ENCODE data around the gene FAM227B.
"Not testable (repeated sequence)": the region's sequence is repeated elsewhere in the genome, so short reads cannot be mapped to it uniquely, and the experiment has no call there.

Gene FAM227B

DNA sequence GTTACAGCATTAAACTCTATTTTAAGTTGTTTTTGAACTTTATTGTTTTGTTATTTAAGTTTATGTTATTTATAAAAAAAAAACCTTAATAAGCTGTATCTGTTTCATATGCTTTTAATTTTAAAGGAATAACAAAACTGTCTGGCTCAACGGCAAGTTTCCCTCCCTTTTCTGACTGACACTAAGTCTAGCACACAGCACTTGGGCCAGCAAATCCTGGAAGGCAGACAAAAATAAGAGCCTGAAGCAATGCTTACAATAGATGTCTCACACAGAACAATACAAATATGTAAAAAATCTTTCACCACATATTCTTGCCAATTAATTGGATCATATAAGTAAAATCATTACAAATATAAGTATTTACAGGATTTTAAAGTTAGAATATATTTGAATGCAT, 135.2 kb downstream of the FAM227B start:
- DNase-seq, result not testable (repeated sequence)

DNA sequence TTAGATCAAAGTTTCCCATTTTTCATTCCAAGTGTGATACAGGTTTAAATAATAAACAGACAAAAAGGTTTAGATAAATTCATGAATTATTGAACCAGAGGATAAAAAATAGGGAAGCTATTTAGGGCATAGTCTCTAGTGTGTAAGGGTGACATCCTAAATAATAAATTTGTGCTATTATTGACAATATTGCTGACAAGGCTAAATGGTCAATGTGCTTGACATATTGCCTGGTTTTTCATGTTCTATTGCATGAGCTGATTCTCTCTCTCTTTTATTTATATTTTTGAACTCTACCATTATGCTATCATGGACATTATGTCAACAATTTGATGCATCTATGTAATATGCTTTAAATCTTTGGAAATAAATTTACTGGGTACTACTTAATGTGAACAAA, 141.6 kb downstream of the FAM227B start:
- not testable (repeated sequence) for DNase-seq

DNA sequence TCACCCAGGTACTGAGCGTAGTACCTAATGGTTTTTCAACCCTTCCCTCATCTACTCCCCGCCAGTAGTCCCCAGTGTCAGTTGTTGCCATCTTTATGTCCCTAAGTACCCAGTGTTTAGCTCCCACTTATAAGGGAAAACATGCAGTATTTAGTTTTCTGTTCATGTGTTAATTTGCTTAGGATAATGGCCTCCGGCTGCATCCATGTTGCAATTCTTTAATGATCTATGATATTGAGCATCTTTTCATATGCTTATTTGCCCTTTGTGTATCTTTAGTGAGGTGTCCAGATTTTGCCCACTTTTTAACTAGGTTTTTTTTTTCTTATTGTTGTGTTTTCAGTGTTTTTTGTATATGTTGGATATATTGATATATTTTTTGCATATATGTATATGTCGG, 142.6 kb downstream of the FAM227B start:
- DNase-seq, result not testable (repeated sequence)

DNA sequence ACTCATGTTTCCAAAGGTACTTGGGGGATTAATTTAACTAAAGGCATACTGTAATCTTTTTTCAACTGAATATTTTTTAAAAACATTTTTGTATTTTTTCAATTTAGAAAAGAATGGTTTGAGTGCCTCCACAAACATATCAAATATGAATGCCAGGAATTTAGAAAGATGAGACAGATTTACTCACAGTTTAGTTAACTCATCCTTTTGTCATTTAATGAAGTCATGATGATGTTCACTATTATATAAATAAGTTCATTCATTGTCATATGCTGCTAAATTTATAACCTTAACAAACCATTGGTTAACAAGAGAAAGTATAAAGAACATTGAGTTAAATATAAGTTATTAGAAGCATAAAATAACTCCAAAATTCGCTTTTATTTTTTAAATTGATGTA, 147.6 kb downstream of the FAM227B start:
- DNase-seq, result no peak

DNA sequence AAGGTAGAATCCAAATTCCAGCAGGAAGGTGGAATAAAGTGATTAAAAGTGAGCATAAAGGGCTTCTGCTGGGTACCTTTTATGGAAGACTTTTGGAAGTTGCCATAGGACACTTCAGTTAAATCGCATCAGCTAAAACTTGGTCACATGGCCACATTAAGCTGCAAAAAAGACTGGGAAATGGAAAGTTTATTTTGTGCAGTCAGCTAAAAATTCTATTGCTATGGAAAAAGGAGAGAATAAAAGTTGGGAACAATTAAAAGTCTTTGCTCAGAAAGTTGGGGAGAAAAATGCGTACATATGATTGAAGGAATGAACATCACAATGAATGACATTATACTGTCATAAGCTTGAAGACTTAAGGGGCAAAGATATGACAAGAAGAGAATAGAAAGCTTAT, 148.3 kb downstream of the FAM227B start:
- no peak for DNase-seq

DNA sequence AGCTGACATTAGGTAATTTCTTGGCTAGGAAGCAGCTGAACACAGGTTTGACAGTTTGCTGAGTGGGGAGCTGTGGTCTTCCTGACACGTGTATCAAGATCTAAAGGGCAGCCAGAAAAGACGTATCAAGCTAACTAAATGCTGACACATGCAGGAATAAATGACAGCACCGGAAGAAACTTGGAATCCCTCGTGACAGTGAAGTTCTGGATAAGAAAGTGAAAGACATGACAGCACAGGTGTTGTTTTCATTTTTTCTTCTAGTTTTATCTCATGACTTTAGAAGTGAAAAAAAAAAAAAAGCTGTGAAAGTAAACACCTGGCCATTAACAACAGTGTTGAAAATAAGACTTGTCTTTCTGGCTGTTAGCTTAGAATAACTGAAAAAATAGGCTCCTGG, 148.9 kb downstream of the FAM227B start:
- DNase-seq, result no peak

DNA sequence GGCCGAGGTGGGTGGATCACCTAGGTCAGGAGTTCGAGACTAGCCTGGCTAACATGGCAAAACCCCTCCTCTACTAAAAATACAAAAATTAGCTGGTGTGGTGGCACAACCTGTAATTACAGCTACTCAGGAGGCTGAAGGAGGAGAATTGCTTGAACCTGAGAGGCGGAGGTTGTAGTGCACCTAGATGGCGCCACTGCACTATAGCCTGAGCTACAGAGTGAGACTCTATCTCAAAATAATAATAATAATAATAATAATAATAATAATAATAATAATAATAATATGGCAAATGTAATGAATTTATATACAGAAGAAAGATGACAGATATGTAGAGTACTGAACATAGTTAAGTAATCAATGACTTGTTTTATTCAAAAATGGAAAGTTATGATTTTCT, 149.4 kb downstream of the FAM227B start:
- not testable (repeated sequence) for DNase-seq

DNA sequence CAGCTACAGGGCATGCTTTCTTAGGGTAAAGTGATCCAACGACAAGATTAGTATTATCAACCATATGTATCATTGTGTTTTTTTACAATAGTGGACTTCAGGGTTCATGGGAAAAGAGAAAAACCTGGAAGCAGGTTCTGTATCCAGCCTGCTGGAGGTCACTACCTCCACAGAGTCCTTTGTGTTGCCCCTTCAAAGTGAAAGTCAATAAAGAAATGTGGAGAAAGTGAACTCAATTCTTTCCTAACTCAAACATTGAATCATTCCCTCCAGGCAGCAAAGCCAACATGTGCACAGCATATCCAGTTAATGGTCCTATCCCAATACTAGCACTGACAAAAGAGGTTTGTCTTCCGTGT, 152.2 kb downstream of the FAM227B start:
- no peak for DNase-seq

DNA sequence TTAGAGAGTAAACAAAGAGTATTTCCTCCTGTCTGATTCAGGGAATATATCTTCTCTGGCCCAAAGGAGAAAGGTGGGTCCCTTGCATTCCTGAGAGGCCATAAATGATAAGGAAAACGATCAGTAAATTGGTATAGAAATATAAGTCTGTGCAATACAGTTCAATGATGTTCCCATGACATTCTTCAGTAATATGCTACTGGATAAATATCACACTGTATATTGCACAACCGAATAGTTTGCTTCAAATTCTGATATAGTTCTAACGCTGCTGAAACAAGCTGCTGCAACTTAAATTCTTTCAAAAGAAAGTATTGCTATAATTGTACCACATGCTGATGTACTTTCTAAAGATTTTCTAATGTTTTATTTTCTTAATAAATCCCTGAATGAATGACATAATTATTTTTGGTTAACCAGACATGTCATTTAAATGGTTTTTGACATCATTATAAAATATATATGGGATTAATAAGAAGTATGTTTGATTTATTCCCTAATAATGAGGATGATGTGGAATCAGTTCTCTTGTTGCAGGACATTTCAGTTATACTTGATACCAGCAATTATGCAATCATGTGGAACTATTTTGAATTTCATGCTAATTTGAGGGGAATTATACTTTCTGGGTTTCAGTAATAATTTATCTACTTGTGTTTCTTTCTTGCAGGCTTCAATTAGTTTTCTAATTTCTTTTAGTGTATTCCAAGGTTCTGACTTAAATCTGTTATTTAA, 152.7 kb downstream of the FAM227B start:
- DNase-seq, result no peak

DNA sequence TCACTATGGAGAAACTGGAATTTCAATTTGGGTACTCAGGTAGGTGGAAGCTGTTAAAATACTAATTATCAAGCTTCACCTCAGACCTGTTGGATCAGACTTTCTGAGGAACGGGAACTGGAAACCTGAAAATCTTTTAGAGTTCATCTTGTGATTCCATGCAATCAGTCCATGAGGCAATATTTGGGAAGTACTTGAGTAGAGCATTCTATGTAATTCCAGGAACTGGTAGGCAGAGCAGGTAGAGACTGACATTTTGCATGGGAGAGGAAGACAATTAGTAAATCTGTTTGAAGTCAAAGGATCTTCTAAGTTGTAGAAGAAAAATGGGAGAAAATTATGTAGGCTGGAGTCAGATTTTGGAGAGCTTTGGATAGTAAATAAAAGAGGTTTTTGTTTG, 154.5 kb downstream of the FAM227B start:
- no peak for DNase-seq

DNA sequence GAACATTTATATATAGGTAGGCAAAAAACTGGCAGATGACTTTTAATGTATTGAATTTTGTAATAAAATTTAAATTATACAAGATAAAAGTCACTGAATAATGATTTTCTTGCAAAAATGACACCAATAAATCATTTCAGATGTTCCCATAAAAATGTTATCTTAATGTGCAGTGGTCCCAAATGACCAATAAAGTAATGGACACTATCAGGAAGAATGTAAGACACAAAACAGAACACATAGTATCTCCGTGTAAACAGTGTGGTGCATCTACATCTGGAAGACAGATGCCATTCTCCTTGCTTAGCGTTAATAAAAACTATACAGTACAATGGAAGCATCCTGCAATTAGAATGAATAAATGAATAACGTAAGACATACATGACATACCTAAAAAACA, 156.1 kb downstream of the FAM227B start:
- no peak for DNase-seq

DNA sequence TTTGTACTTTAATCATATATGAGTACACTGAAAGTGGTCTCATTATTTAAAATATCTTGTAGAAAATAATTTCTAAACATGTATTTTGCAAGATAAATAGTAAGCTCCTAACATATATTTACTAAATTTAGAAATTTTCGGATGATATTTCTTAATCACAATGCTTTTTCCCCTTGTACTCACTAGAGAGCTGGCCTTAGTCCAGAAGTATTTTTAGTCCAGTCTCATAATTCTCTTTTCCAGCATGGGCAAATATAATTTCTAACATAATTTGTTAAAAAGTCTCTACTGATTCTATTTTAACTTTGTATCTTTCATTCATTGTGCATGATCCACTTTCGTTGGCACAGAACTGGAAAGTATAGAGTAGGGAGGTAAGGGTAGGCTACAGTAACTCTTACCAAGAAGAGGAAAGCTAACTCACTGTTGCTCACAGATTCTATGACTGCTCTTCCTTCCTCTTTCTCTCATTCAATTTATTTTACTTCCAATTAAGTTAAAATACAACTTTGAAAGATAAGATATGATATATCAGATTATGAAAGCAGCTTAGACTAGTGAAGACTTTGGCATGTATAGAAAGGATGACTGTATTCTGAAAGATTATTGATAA, 158.3 kb downstream of the FAM227B start:
- no peak for DNase-seq

DNA sequence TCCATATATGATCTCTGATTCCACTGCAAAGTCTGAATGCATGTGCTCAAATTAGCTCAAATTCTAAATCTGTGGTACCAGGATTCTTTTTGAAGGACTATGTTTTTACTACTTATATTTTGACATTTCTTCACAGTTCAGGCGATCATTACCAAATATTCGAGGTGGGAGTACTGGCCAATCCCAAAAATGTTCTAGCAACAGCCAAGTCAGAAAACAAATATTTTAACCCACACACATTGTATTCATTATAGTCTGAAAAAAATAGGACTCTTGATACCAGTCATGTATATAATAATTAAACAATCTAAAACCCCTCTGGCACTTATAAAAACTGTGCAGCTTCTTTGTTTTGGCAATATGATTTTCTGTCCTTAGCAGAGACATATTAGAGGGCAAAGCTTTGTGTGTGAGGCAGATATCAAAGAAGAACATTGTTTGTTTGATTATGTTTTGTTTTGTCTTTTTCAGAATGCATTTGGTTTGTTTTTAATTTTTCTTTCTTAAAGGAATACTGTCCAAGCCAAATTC, 160.1 kb downstream of the FAM227B start:
- DNase-seq, result no peak

DNA sequence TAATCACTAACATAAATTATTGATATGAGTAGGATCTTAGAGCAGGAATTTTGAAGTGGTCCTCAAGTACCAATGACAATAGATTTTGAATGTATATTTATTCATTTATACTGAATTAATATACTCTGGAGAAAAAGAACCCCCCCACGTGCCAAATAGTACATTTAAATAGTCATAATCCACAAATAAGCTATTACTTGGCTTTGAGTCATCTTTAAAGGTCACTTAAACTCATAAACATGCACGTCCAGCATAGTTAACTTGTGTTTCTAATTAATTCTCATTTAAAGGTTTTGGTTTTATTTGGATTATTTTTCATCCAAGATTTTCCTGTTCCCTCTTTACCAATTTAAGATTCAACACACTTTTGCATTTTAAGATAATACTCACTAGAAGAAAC, 162.5 kb downstream of the FAM227B start:
- no peak for DNase-seq

DNA sequence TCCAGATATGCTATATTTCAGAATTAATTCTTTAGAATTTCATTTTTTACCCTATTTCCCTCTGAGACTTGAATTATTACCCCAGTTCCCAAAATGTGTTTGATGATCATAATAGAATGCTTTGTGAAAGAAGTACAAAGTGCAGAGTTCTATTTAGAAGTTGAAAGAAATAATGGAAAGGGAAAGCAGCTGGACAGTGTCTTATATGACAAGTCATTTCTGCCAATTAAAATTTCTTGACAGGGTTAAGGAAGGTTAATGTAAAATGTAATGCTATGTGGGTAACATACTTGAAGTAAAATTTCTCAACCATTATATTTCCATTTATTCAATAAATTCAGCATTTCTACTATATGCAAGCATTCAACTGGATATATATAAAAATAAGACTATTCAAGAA, 164.5 kb downstream of the FAM227B start:
- no peak for DNase-seq

DNA sequence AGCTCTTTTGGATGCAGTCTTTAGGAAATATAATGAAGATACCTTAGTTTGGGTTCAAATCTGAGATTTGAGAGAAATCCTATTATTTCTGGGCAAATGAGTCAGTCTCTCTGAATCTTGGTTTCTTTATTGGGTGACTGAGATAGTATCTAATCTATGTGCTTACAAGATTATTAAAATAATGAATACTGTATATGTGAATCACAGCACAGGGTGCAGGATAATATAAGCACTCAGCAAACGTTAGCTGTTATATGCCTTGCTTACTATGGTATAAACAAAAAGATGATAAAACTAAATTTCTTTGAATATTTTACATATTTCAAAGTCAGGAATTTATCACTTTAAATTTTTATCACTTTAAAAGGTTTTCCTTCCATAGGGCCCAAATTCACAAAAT, 168.0 kb downstream of the FAM227B start:
- no peak for DNase-seq

DNA sequence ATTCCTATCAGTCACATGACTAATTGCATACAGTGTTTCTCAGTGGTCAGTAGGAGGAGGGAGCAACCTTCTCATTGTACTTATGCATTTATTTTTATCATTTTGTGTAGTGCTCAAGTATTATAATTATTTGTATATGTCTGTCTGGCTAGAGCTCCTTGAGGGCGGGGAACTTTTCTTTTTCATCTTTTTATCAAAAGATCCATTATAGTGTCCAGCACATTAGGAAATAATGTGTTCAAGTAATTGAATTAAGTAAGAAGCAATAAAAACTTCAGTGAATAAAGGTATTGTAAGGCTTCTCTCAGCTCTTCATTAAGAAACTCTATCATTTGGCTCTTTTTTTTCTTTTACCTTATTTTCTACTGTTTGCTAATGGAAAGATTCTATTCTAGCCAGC, 178.8 kb downstream of the FAM227B start:
- no peak for DNase-seq

DNA sequence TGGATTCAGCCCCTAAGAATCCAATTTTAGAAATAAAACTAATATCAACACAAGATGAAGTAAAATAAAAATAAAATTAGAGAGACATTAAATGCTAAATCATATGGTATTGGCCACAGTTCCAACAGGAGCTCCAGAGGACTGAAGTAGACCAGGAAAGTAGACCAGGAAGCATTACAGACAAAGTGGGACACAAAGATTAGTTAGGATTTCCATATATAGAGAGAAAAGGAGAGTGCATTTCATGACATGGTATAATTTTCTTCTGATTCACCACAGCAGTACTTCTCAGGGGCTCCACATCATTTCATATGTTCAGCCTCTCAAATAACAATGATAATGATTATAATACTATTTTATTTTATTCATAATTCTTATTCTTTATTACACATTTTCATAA, 179.3 kb downstream of the FAM227B start:
- DNase-seq, result no peak

DNA sequence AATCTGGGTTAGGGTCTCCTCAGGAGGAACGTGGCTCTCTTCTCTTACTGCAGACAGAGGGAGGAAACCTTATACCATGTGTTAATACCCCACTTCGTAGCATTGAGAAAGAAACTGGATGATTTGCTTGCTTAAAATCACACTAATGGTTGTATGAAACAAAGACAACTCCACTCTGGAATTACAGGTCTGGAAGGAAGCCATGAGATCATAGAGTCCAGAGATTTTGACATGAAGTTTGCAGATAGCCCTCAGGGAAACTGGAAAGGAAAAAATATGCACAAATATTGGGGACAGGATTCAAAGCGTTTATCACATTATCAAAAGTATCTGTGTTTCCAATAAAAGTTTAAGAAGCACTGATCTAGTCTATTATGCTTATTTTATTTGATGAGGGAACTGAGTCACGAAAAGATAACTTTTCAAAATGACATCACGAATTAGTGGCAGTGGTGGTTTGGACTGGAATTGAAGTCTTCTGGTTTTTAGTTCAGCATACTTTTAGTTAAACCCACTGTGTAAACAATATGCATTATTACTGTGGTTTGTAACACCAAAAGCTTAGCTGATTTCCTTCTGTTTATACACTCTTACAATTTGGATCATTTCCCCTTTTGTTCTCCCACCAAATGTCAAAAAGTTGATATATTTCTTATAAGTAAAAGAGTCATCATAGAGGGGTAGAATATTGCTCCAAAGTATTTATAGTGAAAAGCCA, 180.8 kb downstream of the FAM227B start:
- DNase-seq, result no peak

DNA sequence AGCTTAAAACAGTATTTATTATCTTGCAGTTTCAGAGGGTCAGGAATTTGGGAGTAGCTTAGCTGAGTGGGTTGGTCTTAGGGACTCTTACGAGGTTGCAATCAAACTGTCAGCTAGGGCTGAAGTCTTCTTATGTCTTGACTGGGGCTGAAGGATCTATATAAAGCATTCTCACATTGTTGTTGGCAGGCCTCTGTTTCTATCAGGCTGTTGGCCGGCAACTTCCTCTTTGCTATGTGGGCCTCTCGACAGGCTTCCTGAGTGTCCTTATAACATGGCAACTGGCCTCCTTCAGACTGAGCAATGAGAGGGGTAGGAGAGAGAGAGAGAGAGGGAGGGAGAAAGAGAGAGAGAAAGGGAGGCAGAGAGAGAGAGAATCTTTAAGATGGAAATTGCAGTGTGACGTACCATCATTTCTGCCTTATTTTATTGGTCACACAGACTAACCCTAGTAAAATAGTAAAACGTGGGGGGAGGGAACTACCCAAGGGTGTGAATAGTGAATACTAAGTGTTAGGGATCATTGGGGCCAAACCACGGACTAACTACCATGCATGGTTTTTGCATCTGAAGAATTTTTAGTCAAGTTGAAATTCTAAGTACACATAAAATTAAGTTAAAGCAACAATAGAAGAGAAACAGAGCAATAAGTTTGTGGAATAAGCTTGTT, 181.5 kb downstream of the FAM227B start:
- no peak for DNase-seq

DNA sequence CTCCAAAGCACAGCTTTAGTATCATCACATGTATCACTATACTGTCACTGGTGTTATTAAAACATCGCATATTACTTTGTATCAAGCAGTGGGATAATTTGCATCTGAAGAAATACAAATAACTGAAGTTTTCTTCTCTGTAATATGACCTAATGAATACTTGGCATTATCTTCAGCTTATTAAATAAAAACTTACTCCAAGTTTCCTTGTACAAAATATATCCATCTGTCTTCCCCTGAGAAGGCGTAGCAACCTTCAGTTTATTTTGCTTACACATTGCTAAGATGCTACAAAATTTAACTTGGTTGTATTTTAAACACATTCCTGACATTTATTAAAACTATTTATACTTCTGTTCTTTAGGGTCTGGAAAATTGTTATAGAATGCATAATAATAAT, 183.9 kb downstream of the FAM227B start:
- no peak for DNase-seq

DNA sequence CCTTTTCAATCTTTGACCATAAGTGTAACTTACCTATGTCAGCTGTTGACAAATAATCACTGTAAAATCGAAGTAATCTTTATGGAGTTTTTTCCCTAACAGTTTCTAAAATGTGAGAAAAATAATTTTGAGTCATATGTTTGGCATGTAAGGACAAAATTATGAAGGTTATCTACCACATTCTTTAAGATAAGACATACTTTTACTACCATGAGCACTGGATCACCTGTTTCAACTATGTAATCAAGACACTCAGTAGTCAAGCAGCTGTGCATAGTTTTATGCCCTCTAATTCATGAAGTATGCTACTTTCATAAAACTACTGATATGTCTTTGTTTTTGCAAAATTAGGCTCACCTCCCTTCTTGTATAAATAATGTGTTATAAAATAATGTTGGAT, 185.4 kb downstream of the FAM227B start:
- no peak for DNase-seq

DNA sequence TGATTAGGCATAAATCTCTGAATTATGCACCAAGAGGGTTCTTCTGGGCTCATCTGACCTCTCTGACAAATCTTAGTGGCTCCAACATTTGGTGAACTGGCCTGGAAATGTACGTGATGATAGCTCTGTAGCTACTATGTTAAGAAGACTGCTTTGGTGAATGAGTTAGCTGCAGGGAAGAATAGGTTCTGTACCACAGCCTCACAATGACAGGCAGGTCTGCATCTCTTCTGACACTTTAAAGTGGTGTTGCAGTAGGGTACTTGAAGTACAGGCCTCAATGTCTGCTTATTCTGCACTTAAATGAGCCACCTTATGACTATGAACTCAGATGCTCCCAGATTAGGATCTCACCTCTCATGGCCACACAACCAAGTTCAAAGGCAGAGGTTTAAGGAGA, 190.6 kb downstream of the FAM227B start:
- no peak for DNase-seq
